Neural progenitor cell (in vitro differentiated cells): Measurements from ENCODE around the gene CYP11A1. TPM values are rescaled to one million over a fixed set of nuclear protein-coding genes. Genes with fewer than 3 reads are reported as not detected.

Experiments used
- DNase-seq: peaks from one replicate; pipeline ENCODE4 v3.0.0-alpha.2; 2016; ENCODE audit warnings: low spot score
- H2AFZ ChIP-seq: fragments of 200-600 bp; sonication (generic); replicated peaks from 2 replicates; pipeline ENCODE4 v1.6.1; 2016; ENCODE audit warnings: antibody characterized with exemption
- H3F3A ChIP-seq: fragments of 200-600 bp; sonication (generic); 2 replicates; pipeline ENCODE4 v1.6.1; 2016; ENCODE audit warnings: antibody characterized with exemption, low read depth
- H3K27ac ChIP-seq: fragments of 200-600 bp; sonication (generic); 2 replicates; pipeline ENCODE4 v1.5.1; 2016; ENCODE audit warnings: mild to moderate bottlenecking
- H3K27me3 ChIP-seq: fragments of 200-600 bp; sonication (generic); 2 replicates; pipeline ENCODE4 v1.6.1; 2016; ENCODE audit warnings: mild to moderate bottlenecking, moderate library complexity
- H3K36me3 ChIP-seq: fragments of 200-600 bp; sonication (generic); 2 replicates; pipeline ENCODE4 v1.5.1; 2016
- H3K4me1 ChIP-seq: fragments of 200-600 bp; sonication (generic); 2 replicates; pipeline ENCODE4 v1.6.1; 2016; ENCODE audit warnings: mixed run types
- H3K4me2 ChIP-seq: fragments of 200-600 bp; sonication (generic); 2 replicates; pipeline ENCODE4 v1.6.1; 2016
- H3K4me3 ChIP-seq: fragments of 200-600 bp; sonication (generic); 2 replicates; pipeline ENCODE4 v1.5.1; 2016
- H3K79me2 ChIP-seq: fragments of 200-600 bp; sonication (generic); 2 replicates; pipeline ENCODE4 v1.6.1; 2016; ENCODE audit warnings: low read depth
- H3K9ac ChIP-seq: fragments of 200-600 bp; sonication (generic); 2 replicates; pipeline ENCODE4 v1.6.1; 2016
- H3K9me3 ChIP-seq: fragments of 200-600 bp; sonication (generic); 2 replicates; pipeline ENCODE4 v1.5.1; 2016; ENCODE audit warnings: low read depth
- H4K20me1 ChIP-seq: fragments of 200-600 bp; sonication (generic); 2 replicates; pipeline ENCODE4 v1.6.1; 2016; ENCODE audit warnings: low read depth
- H3K27ac Mint-ChIP-seq: 3 replicates; pipeline ENCODE4 v1.8.0; 2021; ENCODE audit warnings: mixed read lengths
- H3K27me3 Mint-ChIP-seq: 2 replicates; pipeline ENCODE4 v1.8.0; 2022; ENCODE audit warnings: low read depth, mild to moderate bottlenecking, inconsistent platforms, moderate library complexity, mixed read lengths; ENCODE audit not compliant: insufficient read depth
- H3K36me3 Mint-ChIP-seq: 3 replicates; pipeline ENCODE4 v1.8.0; 2021; ENCODE audit warnings: mixed read lengths
- H3K4me1 Mint-ChIP-seq: 3 replicates; pipeline ENCODE4 v1.8.0; 2021; ENCODE audit warnings: mixed read lengths
- H3K4me3 Mint-ChIP-seq: 3 replicates; pipeline ENCODE4 v1.8.0; 2021; ENCODE audit warnings: mild to moderate bottlenecking, moderate library complexity, mixed read lengths
- H3K9me3 Mint-ChIP-seq: 3 replicates; pipeline ENCODE4 v1.8.0; 2020; ENCODE audit warnings: mixed read lengths
- EZH2 ChIP-seq: fragments of 200-600 bp; sonication (generic); IDR thresholded peaks from 2 replicates; pipeline ENCODE4 v1.6.1; 2017; ENCODE audit warnings: antibody characterized with exemption, mild to moderate bottlenecking, moderate library complexity
- EZH2phosphoT487 ChIP-seq: fragments of 200-600 bp; sonication (generic); IDR thresholded peaks from 2 replicates; pipeline ENCODE4 v1.6.1; 2017; ENCODE audit warnings: antibody characterized with exemption
- total RNA-seq: library from RNA; depleted of rRNA; stranded (reverse); fragments of >200 nt; gene quantifications from 2 replicates; pipeline ENCODE4 v1.2.3, GENCODE V29; 2015; ENCODE audit warnings: low replicate concordance
- TF ChIP-seq, protein P1 (sequence below): fragments of 200-600 bp; sonication (generic); IDR thresholded peaks from 2 replicates; pipeline ENCODE4 v1.5.1; 2017; ENCODE audit warnings: antibody characterized with exemption, mild to moderate bottlenecking

Gene CYP11A1
- total RNA-seq, 1 donor from 2014 or later, result 0.99 TPM

DNA sequence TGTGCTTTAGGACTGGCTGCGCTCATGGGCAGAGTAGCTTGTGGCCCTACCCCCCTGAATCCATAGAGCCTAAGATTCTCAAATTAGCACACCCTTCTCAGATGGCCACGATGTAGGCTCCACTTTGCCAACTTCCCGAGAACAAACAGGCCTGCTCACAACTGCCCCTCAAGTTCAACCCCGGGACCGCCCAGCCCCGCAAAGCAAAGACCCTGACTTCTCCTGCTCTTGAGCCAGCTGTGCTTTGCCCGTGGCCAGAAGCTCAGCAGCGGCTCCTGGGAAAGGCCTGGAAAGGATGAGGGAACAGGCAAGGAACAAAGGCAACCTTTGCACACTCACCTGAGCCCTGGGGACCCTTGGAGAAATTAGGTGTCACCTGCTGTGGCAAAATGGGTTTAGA is 32.0 kb downstream of the CYP11A1 start:
- no peaks in the 10 kb centered on the region for H3K4me1 ChIP-seq
- no peaks in the 10 kb centered on the region for H3F3A ChIP-seq
- no peak overlapping the region for H3K4me2 ChIP-seq
- H3K36me3 ChIP-seq, result no peaks in the 10 kb centered on the region
- TF ChIP-seq EZH2 (no peak), EZH2phosphoT487 (no peak)
- TF ChIP-seq, protein P1, sequence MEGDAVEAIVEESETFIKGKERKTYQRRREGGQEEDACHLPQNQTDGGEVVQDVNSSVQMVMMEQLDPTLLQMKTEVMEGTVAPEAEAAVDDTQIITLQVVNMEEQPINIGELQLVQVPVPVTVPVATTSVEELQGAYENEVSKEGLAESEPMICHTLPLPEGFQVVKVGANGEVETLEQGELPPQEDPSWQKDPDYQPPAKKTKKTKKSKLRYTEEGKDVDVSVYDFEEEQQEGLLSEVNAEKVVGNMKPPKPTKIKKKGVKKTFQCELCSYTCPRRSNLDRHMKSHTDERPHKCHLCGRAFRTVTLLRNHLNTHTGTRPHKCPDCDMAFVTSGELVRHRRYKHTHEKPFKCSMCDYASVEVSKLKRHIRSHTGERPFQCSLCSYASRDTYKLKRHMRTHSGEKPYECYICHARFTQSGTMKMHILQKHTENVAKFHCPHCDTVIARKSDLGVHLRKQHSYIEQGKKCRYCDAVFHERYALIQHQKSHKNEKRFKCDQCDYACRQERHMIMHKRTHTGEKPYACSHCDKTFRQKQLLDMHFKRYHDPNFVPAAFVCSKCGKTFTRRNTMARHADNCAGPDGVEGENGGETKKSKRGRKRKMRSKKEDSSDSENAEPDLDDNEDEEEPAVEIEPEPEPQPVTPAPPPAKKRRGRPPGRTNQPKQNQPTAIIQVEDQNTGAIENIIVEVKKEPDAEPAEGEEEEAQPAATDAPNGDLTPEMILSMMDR, result no peak
- H3K4me1 Mint-ChIP-seq, result no peaks in the 10 kb centered on the region
- H3K27me3 Mint-ChIP-seq, result peaks cover 14% of the 10 kb centered on the region
- no peak overlapping the region for H2AFZ ChIP-seq
- peaks cover 7% of the 10 kb centered on the region for H3K9me3 Mint-ChIP-seq
- H3K27ac ChIP-seq, result no peak overlapping the region
- no peaks in the 10 kb centered on the region for H3K9me3 ChIP-seq
- no peaks in the 10 kb centered on the region for H4K20me1 ChIP-seq
- H3K9ac ChIP-seq, result no peak overlapping the region
- no peak overlapping the region for H3K27ac Mint-ChIP-seq
- H3K27me3 ChIP-seq, result no peaks in the 10 kb centered on the region
- H3K79me2 ChIP-seq, result no peaks in the 10 kb centered on the region
- no peak overlapping the region for H3K4me3 Mint-ChIP-seq
- DNase-seq, result no peak
- H3K4me3 ChIP-seq, result no peak overlapping the region
- peaks cover 3% of the 10 kb centered on the region for H3K36me3 Mint-ChIP-seq

DNA sequence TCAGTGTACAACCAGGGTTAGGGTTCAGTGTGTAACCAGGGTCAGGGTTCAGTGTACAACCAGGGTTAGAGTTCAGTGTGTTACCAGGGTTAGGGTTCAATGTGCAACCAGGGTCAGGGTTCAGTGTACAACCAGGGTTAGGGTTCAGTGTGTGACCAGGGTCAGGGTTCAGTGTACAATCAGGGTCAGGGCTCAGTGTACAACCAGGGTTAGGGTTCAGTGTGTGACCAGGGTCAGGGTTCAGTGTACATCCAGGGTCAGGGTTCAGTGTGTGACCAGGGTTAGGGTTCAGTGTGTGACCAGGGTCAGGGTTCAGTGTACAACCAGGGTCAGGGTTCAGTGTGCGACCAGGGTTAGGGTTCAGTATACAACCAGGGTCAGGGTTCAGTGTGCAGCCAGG is 33.3 kb downstream of the CYP11A1 start:
- no peak overlapping the region for H3K4me3 Mint-ChIP-seq
- H3K27me3 Mint-ChIP-seq, result peaks cover 10% of the 10 kb centered on the region
- peaks cover 2% of the 10 kb centered on the region for H3K4me1 Mint-ChIP-seq

DNA sequence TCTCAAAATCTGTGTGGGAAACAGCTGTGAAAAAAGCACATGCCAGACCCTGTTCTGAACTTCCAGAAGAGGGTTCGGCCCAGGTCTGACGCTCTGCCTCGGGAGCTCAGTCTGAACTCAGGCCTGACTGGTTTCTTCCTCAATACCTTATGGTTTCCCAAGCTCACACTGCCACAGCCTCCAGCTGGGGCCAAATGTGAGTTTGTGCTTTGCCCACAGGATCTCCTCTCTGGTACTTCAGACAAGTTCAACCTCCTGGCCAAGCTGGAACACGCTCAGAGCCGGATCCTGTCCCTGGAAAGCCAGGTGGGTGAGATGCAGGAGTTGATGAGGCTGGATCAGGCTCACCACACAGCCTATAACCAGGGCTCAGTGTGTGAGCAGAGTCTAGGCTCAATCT is 33.8 kb downstream of the CYP11A1 start:
- no peak overlapping the region for H3K27ac Mint-ChIP-seq
- no peak overlapping the region for H3K4me3 Mint-ChIP-seq
- Histone ChIP-seq H3K36me3 (no peaks in the 10 kb centered on the region), H3K9me3 (no peaks in the 10 kb centered on the region), H3K4me3 (no peak overlapping the region), H3K4me2 (no peak overlapping the region), H3K9ac (no peak overlapping the region), H3F3A (no peaks in the 10 kb centered on the region), H3K27ac (no peak overlapping the region), H2AFZ (no peak overlapping the region), H3K79me2 (no peaks in the 10 kb centered on the region), H4K20me1 (no peaks in the 10 kb centered on the region), H3K4me1 (no peaks in the 10 kb centered on the region), H3K27me3 (no peaks in the 10 kb centered on the region)
- no peak for DNase-seq
- TF ChIP-seq, protein P1, result no peak
- TF ChIP-seq EZH2 (no peak), EZH2phosphoT487 (no peak)
- H3K36me3 Mint-ChIP-seq, result peaks cover 3% of the 10 kb centered on the region
- peaks cover 10% of the 10 kb centered on the region for H3K27me3 Mint-ChIP-seq
- peaks cover 7% of the 10 kb centered on the region for H3K4me1 Mint-ChIP-seq
- H3K9me3 Mint-ChIP-seq, result peaks cover 7% of the 10 kb centered on the region

More for the DNA sequence above, 33.3 kb downstream of the CYP11A1 start:
- H3K27me3 ChIP-seq, result no peaks in the 10 kb centered on the region
- no peak overlapping the region for H2AFZ ChIP-seq
- no peaks in the 10 kb centered on the region for H3K79me2 ChIP-seq
- Mint-ChIP-seq H3K9me3 (peaks cover 7% of the 10 kb centered on the region), H3K36me3 (peaks cover 3% of the 10 kb centered on the region), H3K27ac (no peak overlapping the region)
- H3K4me1 ChIP-seq, result no peaks in the 10 kb centered on the region
- TF ChIP-seq EZH2phosphoT487, result no peak
- TF ChIP-seq, protein P1, result no peak
- TF ChIP-seq EZH2, result no peak
- H3K9me3 ChIP-seq, result no peaks in the 10 kb centered on the region
- H3F3A ChIP-seq, result no peaks in the 10 kb centered on the region
- no peak for DNase-seq
- H3K36me3 ChIP-seq, result no peaks in the 10 kb centered on the region
- no peak overlapping the region for H3K4me2 ChIP-seq
- no peaks in the 10 kb centered on the region for H4K20me1 ChIP-seq
- no peak overlapping the region for H3K4me3 ChIP-seq
- no peak overlapping the region for H3K9ac ChIP-seq
- H3K27ac ChIP-seq, result no peak overlapping the region

DNA sequence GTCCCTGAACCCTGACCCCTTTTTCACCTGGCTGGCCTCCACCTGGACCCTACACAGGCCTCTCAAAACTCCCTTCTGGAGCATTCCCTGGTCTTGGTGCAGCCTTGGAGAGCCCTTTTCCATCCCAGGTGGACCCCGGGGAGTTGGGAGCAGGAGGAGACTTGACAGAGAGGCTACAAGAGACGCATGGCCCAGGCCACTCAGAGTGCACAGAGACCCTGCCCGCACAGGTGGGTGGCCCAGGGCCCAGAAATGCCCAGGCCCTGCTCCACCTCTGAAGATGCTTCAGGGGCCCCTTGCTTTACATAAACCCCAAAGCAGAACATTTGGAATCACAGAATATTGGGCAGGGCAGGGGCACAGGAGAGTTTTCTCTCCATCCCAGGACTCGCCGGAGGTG is 34.4 kb downstream of the CYP11A1 start:
- H3K27me3 Mint-ChIP-seq, result peaks cover 10% of the 10 kb centered on the region
- H3K4me3 Mint-ChIP-seq, result no peak overlapping the region
- no peak overlapping the region for H2AFZ ChIP-seq
- TF ChIP-seq EZH2, result no peak
- no peak for TF ChIP-seq EZH2phosphoT487
- TF ChIP-seq, protein P1, result no peak
- H3K4me3 ChIP-seq, result no peak overlapping the region
- no peak for DNase-seq
- H3K27ac ChIP-seq, result no peak overlapping the region
- H3K27me3 ChIP-seq, result no peaks in the 10 kb centered on the region
- H3K9ac ChIP-seq, result no peak overlapping the region
- H3F3A ChIP-seq, result no peaks in the 10 kb centered on the region
- H3K4me1 ChIP-seq, result no peaks in the 10 kb centered on the region
- no peaks in the 10 kb centered on the region for H3K36me3 ChIP-seq
- no peaks in the 10 kb centered on the region for H4K20me1 ChIP-seq
- no peaks in the 10 kb centered on the region for H3K9me3 ChIP-seq
- H3K4me2 ChIP-seq, result no peak overlapping the region
- H3K36me3 Mint-ChIP-seq, result peaks cover 3% of the 10 kb centered on the region
- no peaks in the 10 kb centered on the region for H3K79me2 ChIP-seq
- H3K9me3 Mint-ChIP-seq, result peaks cover 7% of the 10 kb centered on the region
- no peak overlapping the region for H3K27ac Mint-ChIP-seq
- peaks cover 13% of the 10 kb centered on the region for H3K4me1 Mint-ChIP-seq
